HG03060 (cell line): ENCODE results near the gene SPEG.
"Not testable (repeated sequence)": the region's sequence is repeated elsewhere in the genome, so short reads cannot be mapped to it uniquely, and the experiment has no call there.

Source experiments
- ATAC-seq: cut with Tn5 transposase; IDR thresholded peaks from one replicate; pipeline ENCODE4 v1.9.1; 2021; ENCODE audit warnings: low read depth, moderate number of reproducible peaks; ENCODE audit not compliant: unreplicated experiment

The SPEG gene

GRCh38 chr2:219434718-219435525 is at the start of gene SPEG:
SPEG (plus strand) TSS chr2:219434843; CDS start chr2:219434978, 135 bp downstream.
- ATAC-seq, result no peak

- ATAC-seq, result no peak
Measured at GRCh38 chr2:219384859-219385258, 49.8 kb upstream of the SPEG start.

- no peak for ATAC-seq
Measured at GRCh38 chr2:219385958-219386520, 48.6 kb upstream of the SPEG start.

- no peak for ATAC-seq
Measured at GRCh38 chr2:219386532-219387280, 47.9 kb upstream of the SPEG start.

- peak; percentile 48 for ATAC-seq
Measured at GRCh38 chr2:219387306-219388120, 47.1 kb upstream of the SPEG start, which contains the start of gene DNPEP. DNPEP (minus strand) TSS chr2:219387912; CDS start chr2:219387794, 118 bp downstream.

GRCh38 chr2:219388121-219388906 is 46.3 kb upstream of the SPEG start:
- ATAC-seq, result peak; percentile 47

GRCh38 chr2:219388907-219389156 is 45.8 kb upstream of the SPEG start:
- ATAC-seq, result no peak

- ATAC-seq, result no peak
Measured at GRCh38 chr2:219392754-219393153, 41.9 kb upstream of the SPEG start.

- not testable (repeated sequence) for ATAC-seq
Measured at GRCh38 chr2:219395056-219395455, 39.6 kb upstream of the SPEG start.

- no peak for ATAC-seq
Measured at GRCh38 chr2:219395609-219396008, 39.0 kb upstream of the SPEG start.

- ATAC-seq, result no peak
Measured at GRCh38 chr2:219396863-219397457, 37.7 kb upstream of the SPEG start.

- ATAC-seq, result no peak
Measured at GRCh38 chr2:219398721-219399363, 35.8 kb upstream of the SPEG start.

- no peak for ATAC-seq
Measured at GRCh38 chr2:219399716-219400478, 34.7 kb upstream of the SPEG start.

GRCh38 chr2:219400562-219400961 is 34.1 kb upstream of the SPEG start:
- ATAC-seq, result no peak

- ATAC-seq, result no peak
Measured at GRCh38 chr2:219401606-219402005, 33.0 kb upstream of the SPEG start.

- ATAC-seq, result no peak
Measured at GRCh38 chr2:219402665-219403515, 31.8 kb upstream of the SPEG start.

GRCh38 chr2:219403861-219404260 is 30.8 kb upstream of the SPEG start:
- no peak for ATAC-seq
